HepG2 (cell line): ENCODE results near the gene WBP1. TPM values are rescaled to one million over a fixed set of nuclear protein-coding genes. Genes with fewer than 3 reads are reported as not detected.

Experiments used
- ADNP ChIP-seq: sonication (generic); formaldehyde crosslinking; IDR thresholded peaks from 2 replicates; pipeline ENCODE4 v1.4.0; 2020; ENCODE audit warnings: missing genetic modification reagents
- AGO2 ChIP-seq: fragments of 200-400 bp; formaldehyde crosslinking; optimal IDR thresholded peaks from 2 replicates; pipeline ENCODE3; 2017; ENCODE audit warnings: mild to moderate bottlenecking, low read depth, low read length, moderate library complexity
- CEBPB ChIP-seq: IDR thresholded peaks from 2 replicates; pipeline ENCODE4 v1.6.1; 2011; ENCODE audit warnings: low read depth, low read length, improper control_type of control experiment, borderline replicate concordance
- IKZF1 ChIP-seq: fragments of 450-650 bp; IDR thresholded peaks from 2 replicates; pipeline ENCODE4 v1.7.1; 2016
- MNT ChIP-seq: fragments of 450-650 bp; IDR thresholded peaks from 2 replicates; pipeline ENCODE4 v1.6.1; 2016
- ONECUT2 ChIP-seq: sonication (generic); formaldehyde crosslinking; IDR thresholded peaks from 2 replicates; pipeline ENCODE4 v1.4.0; 2020; ENCODE audit warnings: missing genetic modification reagents
- PBX2 ChIP-seq: IDR thresholded peaks from 2 replicates; pipeline ENCODE4 v1.6.1; 2016; ENCODE audit warnings: control low read depth
- PLRG1 ChIP-seq: fragments of 450-650 bp; conservative IDR thresholded peaks from 2 replicates; pipeline ENCODE4 v1.6.1; 2016
- POLR2A ChIP-seq, 2 experiments: IDR thresholded peaks; 2 replicates each; pipeline ENCODE4 v1.6.1; 2011; ENCODE audit warnings: low read depth in 2 of 2, low read length in 2 of 2, mild to moderate bottlenecking in 1 of 2, moderate library complexity in 1 of 2; ENCODE audit not compliant: insufficient read depth in 1 of 2
- PRDM15 ChIP-seq: sonication (generic); formaldehyde crosslinking; IDR thresholded peaks from 2 replicates; pipeline ENCODE4 v1.4.0; 2020; ENCODE audit warnings: missing genetic modification reagents
- TEAD2 ChIP-seq: sonication (generic); formaldehyde crosslinking; IDR thresholded peaks from 2 replicates; pipeline ENCODE4 v1.9.0; 2021; ENCODE audit warnings: missing genetic modification reagents
- ZBTB33 ChIP-seq: sonication (generic); formaldehyde crosslinking; IDR thresholded peaks from 2 replicates; pipeline ENCODE4 v1.4.0; 2020; ENCODE audit warnings: missing genetic modification reagents
- ZBTB38 ChIP-seq: sonication (generic); formaldehyde crosslinking; IDR thresholded peaks from 2 replicates; pipeline ENCODE4 v1.5.1; 2020; ENCODE audit warnings: mild to moderate bottlenecking, missing genetic modification reagents
- ZNF121 ChIP-seq: sonication (generic); formaldehyde crosslinking; IDR thresholded peaks from 2 replicates; pipeline ENCODE4 v1.5.0; 2020; ENCODE audit warnings: mild to moderate bottlenecking, missing genetic modification reagents
- ZNF260 ChIP-seq: sonication (generic); formaldehyde crosslinking; IDR thresholded peaks from 2 replicates; pipeline ENCODE4 v1.4.0; 2020; ENCODE audit warnings: missing genetic modification reagents, low read depth, mild to moderate bottlenecking, borderline replicate concordance
- ZNF281 ChIP-seq: sonication (generic); formaldehyde crosslinking; IDR thresholded peaks from 2 replicates; pipeline ENCODE4 v1.4.0; 2020; ENCODE audit warnings: missing genetic modification reagents, borderline replicate concordance
- ZNF543 ChIP-seq: sonication (generic); formaldehyde crosslinking; IDR thresholded peaks from 2 replicates; pipeline ENCODE4 v1.4.0; 2020; ENCODE audit warnings: mild to moderate bottlenecking, missing genetic modification reagents
- ZNF749 ChIP-seq: sonication (generic); formaldehyde crosslinking; IDR thresholded peaks from 2 replicates; pipeline ENCODE4 v1.8.0; 2022; ENCODE audit warnings: mild to moderate bottlenecking, missing genetic modification reagents, moderate library complexity, borderline replicate concordance
- ZNF883 ChIP-seq: sonication (generic); formaldehyde crosslinking; IDR thresholded peaks from 2 replicates; pipeline ENCODE4 v1.5.1; 2020; ENCODE audit warnings: mild to moderate bottlenecking, missing genetic modification reagents; ENCODE audit errors: not compliant biosample characterization
- ZSCAN21 ChIP-seq: sonication (generic); formaldehyde crosslinking; IDR thresholded peaks from 2 replicates; pipeline ENCODE4 v1.8.0; 2022; ENCODE audit warnings: mild to moderate bottlenecking, missing genetic modification reagents, moderate library complexity, borderline replicate concordance
- polyA plus RNA-seq, 8 experiments: library from polyadenylated mRNA; depleted of rRNA in 3 of 8; stranded (reverse) in 7 of 8; unstranded in 1 of 8; fragments of >200 nt; fragmentation: Illumina TruSeq in 4 of 8; extraction: Trizol in 4 of 8; gene quantifications; 2 replicates each; pipeline versions ENCODE4 v1.2.1 to v1.2.3, GENCODE V29; 2011 to 2016; ENCODE audit warnings: low read depth in 4 of 8, missing spikeins in 1 of 8, mixed read lengths in 1 of 8; ENCODE audit not compliant: insufficient read depth in 1 of 8
- total RNA-seq, 5 experiments: library from RNA; depleted of rRNA; stranded (reverse); fragments of >200 nt; fragmentation: Illumina TruSeq; extraction: Trizol; gene quantifications; 2 replicates each; pipeline ENCODE4 v1.2.3, GENCODE V29; 2016; ENCODE audit warnings: low read depth in 1 of 5

WBP1 gene
- total and polyA plus RNA-seq, 2 of the 13 experiments (the other 11 are each of a cell fraction or from before 2014, with no cell fraction given), result 38.8 to 85.7 TPM

GRCh38 chr2:74426181-74426758 is 32.0 kb upstream of the WBP1 start (continued):
- TF ChIP-seq ZBTB33 (CRISPR knock-in tag) (peak; percentile 95), AGO2 (peak; percentile 92), POLR2A (IDR thresholded peaks at IDR 0.05; ENCODE audit: insufficient read depth in 1 of 2, low read depth in 2 of 2, low read length in 2 of 2) (0 out of 4 replicates have a peak, but pooled peaks of 1 of the 2 experiments have one; percentile 19), ADNP (CRISPR knock-in tag) (no peak), PLRG1 (no peak), ZNF281 (CRISPR knock-in tag) (no peak; the same call in 1 of the 2 replicates), IKZF1 (no peak), MNT (no peak), PBX2 (CRISPR knock-in tag) (no peak), CEBPB (no peak), ZBTB38 (0 out of 2 replicates have a peak, but pooled peaks have one; percentile 54), ZNF883 (no peak), ZSCAN21 (CRISPR knock-in tag) (no peak), ZNF543 (CRISPR knock-in tag) (no peak), ONECUT2 (CRISPR knock-in tag) (no peak), PRDM15 (CRISPR knock-in tag) (no peak), TEAD2 (no peak), ZNF260 (CRISPR knock-in tag) (no peak), ZNF121 (CRISPR knock-in tag) (no peak), ZNF749 (CRISPR knock-in tag) (no peak)
